Stimulated activated CD4-positive, alpha-beta T cell treated with anti-CD3 and anti-CD28 coated beads, Interleukin-2, amount 100 ng/mL, for 4 hours (primary cell): ENCODE data around the gene PRIM2.
"Not testable (repeated sequence)": the region's sequence is repeated elsewhere in the genome, so short reads cannot be mapped to it uniquely, and the experiment has no call there.

ENCODE experiments used
- DNase-seq: peaks from one replicate; pipeline ENCODE4 v3.0.0-alpha.2; 2020; ENCODE audit warnings: low read depth

Gene PRIM2

DNA sequence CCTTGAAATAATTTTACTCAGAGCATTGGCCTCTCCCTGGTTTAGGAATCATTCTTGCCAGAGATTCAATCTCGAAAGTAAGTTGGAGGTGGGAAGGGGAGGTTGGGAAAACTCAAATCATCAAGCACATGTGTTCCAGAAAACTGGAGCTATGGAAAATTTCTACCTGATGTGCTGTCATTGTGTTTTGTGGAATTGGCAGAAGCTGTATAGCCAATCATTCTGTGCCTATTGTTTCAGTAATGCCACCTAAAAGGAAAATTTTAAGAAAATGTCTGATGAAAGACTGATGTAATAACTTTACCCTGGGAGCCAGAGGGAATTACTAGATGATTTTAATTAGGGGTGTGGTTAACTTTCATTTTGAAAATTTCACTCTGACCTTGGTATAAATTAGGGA, 187.8 kb downstream of the PRIM2 start:
- not testable (repeated sequence) for DNase-seq

DNA sequence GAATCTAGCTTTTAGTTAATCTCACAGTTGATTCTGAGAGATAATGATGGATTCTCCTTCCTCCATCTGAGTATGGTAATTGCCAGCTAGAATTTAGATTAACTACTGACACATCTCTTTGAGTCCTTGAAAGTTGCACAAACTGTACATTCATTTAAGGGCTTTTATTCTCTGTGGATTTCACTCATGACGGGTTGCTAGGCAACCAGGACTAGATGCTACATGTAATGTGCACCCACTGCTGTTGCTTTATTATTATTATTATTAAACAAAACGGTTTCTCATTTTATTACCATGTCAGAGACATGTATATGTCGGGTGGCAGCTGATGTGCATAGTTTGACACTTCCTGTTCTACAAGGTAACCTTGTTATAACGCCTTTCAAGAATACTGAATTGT, 193.0 kb downstream of the PRIM2 start:
- DNase-seq: not testable (repeated sequence)

GRCh38 chr6:57515171-57515570, 197.7 kb downstream of the PRIM2 start:
- DNase-seq: not testable (repeated sequence)

GRCh38 chr6:57515845-57516244, 198.4 kb downstream of the PRIM2 start:
- not testable (repeated sequence) for DNase-seq

GRCh38 chr6:57516776-57517175, 199.3 kb downstream of the PRIM2 start:
- not testable (repeated sequence) for DNase-seq

DNA sequence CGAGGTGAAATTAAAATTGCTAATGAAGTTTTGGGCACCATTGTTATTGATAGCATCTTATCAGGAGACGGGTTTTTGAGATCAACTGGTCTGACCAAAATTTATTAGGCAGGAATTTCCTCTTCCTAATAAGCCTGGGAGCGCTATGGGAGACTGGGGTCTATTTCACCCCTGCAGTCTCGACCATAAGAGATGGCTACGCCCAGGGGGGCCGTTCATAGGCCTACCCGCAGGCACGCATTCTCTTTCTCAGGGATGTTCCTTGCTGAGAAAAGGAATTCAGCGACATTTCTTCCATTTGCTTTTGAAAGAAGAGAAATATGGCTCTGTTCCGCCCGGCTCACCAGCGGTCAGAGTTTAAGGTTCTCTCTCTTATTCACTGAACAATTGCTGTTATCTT, 201.8 kb downstream of the PRIM2 start:
- DNase-seq: not testable (repeated sequence)

DNA sequence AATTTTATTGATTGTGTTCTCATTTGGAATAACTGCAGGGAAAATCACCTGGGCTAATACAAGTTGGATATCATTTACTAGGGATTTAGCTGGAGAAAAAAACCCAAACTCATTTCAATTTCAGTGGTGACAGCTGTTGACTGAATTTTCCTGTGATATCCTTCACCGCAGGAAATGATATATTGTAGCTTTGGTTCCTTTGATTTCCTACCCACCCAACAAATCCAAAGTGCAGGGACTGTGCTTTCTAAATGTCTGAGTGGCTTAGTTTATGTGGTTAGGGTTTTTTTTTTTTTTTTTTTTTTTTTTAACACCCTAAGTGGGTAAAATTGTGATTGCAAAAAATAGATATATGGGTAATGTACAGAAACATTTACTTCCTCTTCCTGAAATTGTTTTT, 203.7 kb downstream of the PRIM2 start:
- not testable (repeated sequence) for DNase-seq

- DNase-seq: not testable (repeated sequence)
Measured at GRCh38 chr6:57523221-57523620, 205.8 kb downstream of the PRIM2 start.

GRCh38 chr6:57529755-57530154, 212.3 kb downstream of the PRIM2 start:
- not testable (repeated sequence) for DNase-seq

DNA sequence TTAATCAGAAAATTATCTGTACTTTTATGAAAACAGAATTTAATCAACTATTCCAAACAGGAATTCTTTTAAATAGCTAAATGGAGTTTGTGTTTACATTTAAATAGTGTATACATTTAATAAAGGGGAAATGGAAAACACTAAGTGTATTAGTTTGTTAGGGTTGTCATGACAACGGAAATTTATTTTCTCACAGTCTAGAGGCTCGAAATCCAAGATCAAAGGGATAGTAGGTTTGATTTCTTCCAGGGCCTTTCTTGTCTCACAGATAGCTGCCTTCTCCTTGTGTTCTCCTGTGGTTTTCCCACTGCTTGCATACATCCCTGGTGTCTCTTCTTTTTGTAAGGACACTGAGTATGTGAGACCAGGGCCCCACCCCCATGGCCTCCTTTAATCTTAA, 215.2 kb downstream of the PRIM2 start:
- not testable (repeated sequence) for DNase-seq

- not testable (repeated sequence) for DNase-seq
Measured at GRCh38 chr6:57535121-57535520, 217.7 kb downstream of the PRIM2 start.

GRCh38 chr6:57535994-57536393, 218.6 kb downstream of the PRIM2 start:
- DNase-seq: not testable (repeated sequence)

DNA sequence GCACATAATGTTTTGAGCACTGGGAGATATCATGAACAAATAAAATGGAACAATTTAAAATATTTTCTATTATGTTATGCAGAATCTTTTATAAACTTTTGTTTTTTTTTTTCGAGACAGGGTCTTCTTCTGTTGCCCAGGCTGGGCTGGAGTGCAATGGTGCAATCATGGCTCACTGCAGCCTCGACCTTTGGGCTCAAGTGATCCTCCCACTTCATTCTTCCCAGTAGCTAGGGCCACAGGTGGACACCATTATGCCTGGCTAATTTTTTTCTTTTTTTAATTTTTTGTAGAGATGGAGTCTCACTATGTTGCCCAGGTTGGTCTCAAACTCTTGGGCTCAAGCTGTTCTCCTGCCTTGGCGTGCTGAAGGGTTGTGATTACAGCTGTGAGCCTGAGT, 220.5 kb downstream of the PRIM2 start:
- DNase-seq: not testable (repeated sequence)

DNA sequence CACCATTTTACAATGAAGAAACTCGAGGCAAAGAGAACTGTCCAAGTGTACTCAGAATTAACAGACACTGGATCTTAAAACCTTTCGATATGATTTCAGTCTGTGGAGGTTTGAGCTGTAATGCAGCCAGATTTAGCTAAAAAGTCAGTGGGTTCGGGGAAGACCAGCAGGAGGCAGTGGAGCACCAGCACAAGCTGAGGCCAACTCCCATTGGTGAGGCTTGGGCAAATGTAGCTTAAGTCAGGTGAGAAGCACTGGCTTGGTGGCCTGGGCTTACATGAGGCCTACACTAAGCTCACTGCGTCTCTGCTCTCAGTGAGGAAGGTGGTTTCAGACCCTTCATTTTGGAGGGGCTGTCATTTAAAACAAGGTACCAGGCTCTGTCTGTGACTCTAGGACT, 234.5 kb downstream of the PRIM2 start:
- not testable (repeated sequence) for DNase-seq

DNA sequence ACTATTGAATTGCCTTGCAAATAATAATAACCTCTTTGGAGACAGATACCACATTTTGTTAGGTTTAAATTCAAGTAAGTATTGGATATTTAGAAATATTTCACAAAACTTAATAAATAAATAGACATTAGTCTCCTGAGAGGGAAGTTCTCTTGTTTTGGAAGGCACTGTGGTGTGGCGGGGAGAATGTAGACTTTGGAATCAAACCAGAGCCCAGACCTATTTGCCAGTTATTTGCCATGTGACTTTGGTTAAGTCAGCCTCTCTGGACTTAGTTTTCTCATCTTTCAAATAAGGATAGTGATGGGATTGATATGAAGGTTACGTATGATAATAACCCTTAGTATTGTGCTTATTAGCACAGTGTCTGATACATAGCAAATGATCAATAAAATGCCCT, 240.4 kb downstream of the PRIM2 start:
- not testable (repeated sequence) for DNase-seq

DNA sequence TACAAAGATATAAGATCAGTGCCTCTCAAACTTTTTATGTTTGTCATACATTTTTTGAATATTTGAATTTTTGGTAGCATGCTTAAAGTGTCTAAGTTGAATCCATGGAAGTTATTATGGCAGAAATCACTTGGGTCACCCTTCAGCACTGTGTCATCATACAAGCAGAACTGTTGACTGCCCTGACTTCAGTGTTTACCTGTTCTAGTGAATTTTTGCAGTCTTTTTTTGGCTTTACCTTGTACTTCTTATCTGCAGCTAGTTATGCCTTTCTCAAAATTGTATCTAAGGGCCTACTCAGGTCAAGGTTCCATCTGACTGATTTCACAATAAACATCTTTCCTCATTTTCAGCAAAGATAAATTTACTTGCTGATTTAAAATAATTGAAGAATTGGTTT, 241.7 kb downstream of the PRIM2 start:
- DNase-seq: not testable (repeated sequence)

DNA sequence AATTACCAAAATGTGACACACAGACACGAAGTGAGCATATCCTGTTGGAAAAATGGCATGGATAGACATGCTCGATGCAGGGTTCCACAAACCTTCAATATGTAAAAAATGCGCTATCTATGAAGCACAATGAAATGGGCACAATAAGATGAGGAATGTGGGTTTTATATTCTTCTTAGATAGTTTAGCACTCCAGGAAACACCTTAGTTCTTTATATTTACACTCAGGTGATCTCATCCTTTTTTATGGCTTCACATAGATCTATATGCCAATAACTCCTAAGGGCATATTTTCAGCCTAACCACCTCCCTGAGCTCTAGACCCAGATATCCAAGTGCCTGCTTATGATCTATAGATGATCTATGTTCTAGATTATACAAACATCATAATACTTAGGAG, 244.8 kb downstream of the PRIM2 start:
- DNase-seq: not testable (repeated sequence)

DNA sequence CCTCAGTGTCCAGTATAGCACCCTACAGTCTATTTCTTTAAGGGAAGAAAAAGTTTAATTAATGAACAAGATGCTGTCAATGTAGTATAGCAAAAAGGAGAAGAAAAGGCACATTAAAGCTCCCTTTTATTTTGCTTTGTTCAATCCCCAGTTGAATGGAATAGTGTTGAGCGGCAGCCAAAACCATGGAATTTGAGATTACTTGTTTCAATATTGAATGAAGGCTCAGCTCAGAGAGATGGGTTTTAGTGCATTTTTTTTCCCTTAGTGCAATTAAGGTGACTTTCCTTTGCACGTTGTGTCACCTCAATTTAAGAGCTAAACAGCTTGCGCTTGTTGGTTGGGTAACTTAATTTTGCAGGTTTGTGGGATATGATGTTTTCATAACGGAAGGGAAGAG, 254.7 kb downstream of the PRIM2 start:
- not testable (repeated sequence) for DNase-seq

DNA sequence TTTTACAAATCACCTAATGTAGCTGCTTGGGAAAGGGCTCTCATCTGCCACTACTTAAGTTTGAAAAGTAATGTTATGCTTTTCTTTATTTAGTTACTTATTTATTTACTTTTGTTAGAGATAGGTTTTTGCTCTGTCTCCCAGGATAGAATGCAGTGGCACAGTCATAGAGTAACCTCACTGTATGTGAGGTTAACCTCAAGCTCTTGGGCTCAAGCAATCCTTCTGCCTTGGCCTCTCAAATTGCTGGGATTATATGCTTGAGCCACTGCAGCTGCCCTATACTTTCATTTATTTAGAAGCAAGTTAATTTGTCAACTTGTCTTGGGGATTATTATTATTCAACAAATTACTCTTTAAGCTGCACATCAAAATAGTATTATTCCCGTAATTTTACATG, 255.4 kb downstream of the PRIM2 start:
- not testable (repeated sequence) for DNase-seq

GRCh38 chr6:57577023-57577422, 259.6 kb downstream of the PRIM2 start:
- not testable (repeated sequence) for DNase-seq

DNA sequence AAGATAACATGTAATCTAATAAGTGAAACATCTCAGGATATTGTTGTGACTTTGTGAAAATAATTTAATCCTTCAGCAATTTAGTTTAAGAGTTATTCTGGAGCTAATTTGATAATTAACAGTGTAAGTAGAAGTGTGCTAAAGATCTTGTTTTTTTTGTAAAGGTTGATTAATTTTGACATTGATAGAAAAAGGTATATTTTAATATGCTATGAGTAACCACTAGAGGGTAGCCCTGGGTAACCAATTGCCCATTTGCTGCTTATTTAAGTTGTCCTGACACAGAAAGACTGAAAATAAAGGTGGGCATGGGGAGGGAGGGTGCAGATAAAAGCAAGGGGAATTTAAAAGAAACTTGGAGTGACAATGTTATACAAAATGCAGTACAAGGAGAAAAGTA, 262.1 kb downstream of the PRIM2 start:
- not testable (repeated sequence) for DNase-seq

GRCh38 chr6:57581586-57581985, 264.2 kb downstream of the PRIM2 start:
- DNase-seq: not testable (repeated sequence)

GRCh38 chr6:57601105-57601504, 283.7 kb downstream of the PRIM2 start:
- DNase-seq: not testable (repeated sequence)

DNA sequence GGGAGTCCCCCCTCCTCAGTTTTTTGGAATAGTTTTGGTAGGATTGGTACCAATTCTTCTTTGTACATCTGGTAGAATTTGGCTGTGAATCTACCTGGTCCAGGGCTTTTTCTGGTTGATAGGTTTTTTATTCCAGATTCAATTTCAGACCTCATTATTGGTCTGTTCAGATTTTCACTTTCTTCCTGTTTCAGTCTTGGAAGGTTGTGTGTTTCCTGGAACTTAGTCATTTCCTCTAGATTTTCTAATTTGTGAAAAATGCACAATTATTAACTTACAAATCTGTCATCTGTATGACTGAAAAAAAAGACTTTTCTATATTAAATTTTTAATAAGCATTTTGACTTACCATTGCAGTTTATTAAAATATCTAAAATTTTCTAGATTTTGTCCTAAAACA, 287.9 kb downstream of the PRIM2 start:
- not testable (repeated sequence) for DNase-seq

GRCh38 chr6:57606331-57606730, 288.9 kb downstream of the PRIM2 start:
- not testable (repeated sequence) for DNase-seq
